ENCODE measurements around the gene IKBKE.

DNA sequence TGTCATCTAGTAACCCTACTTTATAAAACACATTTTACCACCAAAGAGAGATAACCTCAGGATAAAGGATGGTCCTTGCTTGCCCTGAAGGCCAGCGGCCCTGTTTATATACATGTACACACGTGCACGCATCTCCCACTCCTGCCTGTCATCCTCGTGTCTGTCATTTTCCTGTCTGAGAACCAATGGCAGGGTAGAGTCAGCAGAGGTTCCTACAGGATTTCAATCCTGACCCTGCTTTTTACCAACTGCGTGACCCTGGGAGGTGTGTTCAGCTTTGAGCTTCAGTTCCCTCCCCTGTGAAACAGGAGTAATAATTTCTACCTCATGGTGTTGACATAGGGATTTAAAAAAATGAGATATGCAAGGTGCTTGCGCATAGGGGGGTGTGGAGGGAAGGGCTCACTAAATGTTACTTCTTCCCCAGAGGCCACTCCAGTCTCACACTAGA, 24.8 kb downstream of the IKBKE start:
- TF ChIP-seq GATA2 (IDR thresholded peaks at IDR 0.05; ENCODE audit: insufficient read depth, insufficient read length, low read depth, low read length) (no peak), POLR2AphosphoS5 (IDR thresholded peaks at IDR 0.05; ENCODE audit: insufficient read depth, low read depth, low read length) (no peak)
- TF ChIP-seq, protein P1, sequence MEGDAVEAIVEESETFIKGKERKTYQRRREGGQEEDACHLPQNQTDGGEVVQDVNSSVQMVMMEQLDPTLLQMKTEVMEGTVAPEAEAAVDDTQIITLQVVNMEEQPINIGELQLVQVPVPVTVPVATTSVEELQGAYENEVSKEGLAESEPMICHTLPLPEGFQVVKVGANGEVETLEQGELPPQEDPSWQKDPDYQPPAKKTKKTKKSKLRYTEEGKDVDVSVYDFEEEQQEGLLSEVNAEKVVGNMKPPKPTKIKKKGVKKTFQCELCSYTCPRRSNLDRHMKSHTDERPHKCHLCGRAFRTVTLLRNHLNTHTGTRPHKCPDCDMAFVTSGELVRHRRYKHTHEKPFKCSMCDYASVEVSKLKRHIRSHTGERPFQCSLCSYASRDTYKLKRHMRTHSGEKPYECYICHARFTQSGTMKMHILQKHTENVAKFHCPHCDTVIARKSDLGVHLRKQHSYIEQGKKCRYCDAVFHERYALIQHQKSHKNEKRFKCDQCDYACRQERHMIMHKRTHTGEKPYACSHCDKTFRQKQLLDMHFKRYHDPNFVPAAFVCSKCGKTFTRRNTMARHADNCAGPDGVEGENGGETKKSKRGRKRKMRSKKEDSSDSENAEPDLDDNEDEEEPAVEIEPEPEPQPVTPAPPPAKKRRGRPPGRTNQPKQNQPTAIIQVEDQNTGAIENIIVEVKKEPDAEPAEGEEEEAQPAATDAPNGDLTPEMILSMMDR (IDR thresholded peaks at IDR 0.05; ENCODE audit: extremely low read depth in 1 of 2, insufficient read depth in 1 of 2, low read depth in 1 of 2, low read length in 2 of 2), result no peak
- TF ChIP-seq, protein P2, sequence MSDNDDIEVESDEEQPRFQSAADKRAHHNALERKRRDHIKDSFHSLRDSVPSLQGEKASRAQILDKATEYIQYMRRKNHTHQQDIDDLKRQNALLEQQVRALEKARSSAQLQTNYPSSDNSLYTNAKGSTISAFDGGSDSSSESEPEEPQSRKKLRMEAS (IDR thresholded peaks at IDR 0.05; ENCODE audit: insufficient read depth, insufficient read length), result no peak

Data from endothelial cell of umbilical vein (primary cell).